ENCODE data around the gene PLBD2. TPM values are rescaled to one million over a fixed set of nuclear protein-coding genes. Genes with fewer than 3 reads are reported as not detected.
"Not testable (repeated sequence)": the region's sequence is repeated elsewhere in the genome, so short reads cannot be mapped to it uniquely, and the experiment has no call there.

PLBD2 gene
- total RNA-seq, 1 experiment from 2014 or later, result 18.8 TPM

DNA sequence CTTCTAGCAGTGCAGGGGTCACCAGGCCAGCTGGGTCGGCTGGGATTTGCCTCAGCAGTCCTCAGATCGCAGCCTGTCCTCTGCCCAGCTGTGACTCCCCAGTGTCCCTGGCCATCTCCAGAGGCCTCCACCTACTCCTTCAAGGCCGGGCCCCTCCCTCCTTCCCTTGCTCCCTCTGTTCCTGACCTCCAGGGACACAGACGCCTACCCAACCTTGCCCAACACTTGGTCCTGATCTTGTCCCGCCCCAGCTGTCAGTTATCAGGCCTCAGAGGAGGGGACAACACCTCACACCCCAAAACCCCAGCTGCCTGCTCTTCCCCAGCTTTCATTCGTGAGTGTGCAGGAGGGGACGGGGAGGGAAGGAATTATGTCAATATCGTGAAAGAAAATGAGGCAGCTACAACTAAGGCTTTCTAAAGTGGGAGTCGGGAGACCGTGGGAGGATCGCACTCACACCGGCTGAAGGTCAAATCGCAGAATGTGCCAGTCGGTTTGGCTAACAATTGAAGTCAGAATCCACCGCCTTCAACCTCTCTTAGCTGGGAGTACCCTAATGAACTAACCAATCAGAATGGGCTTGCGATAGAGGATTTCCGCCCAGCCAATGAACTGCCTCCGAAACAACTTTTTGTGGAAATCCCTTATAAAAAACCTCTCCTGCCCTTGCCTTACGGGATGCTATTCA lies 9.4 kb upstream of the PLBD2 start:
- Histone ChIP-seq H3K27ac (ENCODE audit: low read length) (no peak overlapping the region), H4K20me1 (ENCODE audit: low read length) (no peaks in the 10 kb centered on the region), H3K9ac (ENCODE audit: low read length) (no peak overlapping the region), H3K4me1 (ENCODE audit: insufficient read depth, low read length) (no peaks in the 10 kb centered on the region), H3K36me3 (ENCODE audit: low read depth, low read length) (no peaks in the 10 kb centered on the region), H2AFZ (ENCODE audit: low read length) (no peak overlapping the region), H3K9me3 (ENCODE audit: low read length) (no peaks in the 10 kb centered on the region), H3F3A (ENCODE audit: low read length, unreplicated experiment) (no peaks in the 10 kb centered on the region), H3K79me2 (ENCODE audit: low read length) (no peaks in the 10 kb centered on the region), H3K4me2 (ENCODE audit: low read length) (no peak overlapping the region), H3K4me3 (ENCODE audit: low read length) (no peak overlapping the region), H3K9me2 (replicated peaks; ENCODE audit: low read length) (no peaks in the 10 kb centered on the region), H3K27me3 (ENCODE audit: low read length) (no peaks in the 10 kb centered on the region)
- ChIA-PET CTCF (no interaction called here), POLR2A (ENCODE audit: unreplicated experiment) (interaction anchor here (0.6 kb wide), 1 partner anchor 163 kb away, joined by 3 read pairs; the partner anchor contains the start of gene RITA1)
- no peak for DNase-seq
- no peak for TF ChIP-seq EZH2 (IDR thresholded peaks at IDR 0.05; ENCODE audit: low read length, unreplicated experiment)
- no peak for TF ChIP-seq EZH2phosphoT487 (IDR thresholded peaks at IDR 0.05; ENCODE audit: borderline replicate concordance, low read length)
- TF ChIP-seq, protein P1, sequence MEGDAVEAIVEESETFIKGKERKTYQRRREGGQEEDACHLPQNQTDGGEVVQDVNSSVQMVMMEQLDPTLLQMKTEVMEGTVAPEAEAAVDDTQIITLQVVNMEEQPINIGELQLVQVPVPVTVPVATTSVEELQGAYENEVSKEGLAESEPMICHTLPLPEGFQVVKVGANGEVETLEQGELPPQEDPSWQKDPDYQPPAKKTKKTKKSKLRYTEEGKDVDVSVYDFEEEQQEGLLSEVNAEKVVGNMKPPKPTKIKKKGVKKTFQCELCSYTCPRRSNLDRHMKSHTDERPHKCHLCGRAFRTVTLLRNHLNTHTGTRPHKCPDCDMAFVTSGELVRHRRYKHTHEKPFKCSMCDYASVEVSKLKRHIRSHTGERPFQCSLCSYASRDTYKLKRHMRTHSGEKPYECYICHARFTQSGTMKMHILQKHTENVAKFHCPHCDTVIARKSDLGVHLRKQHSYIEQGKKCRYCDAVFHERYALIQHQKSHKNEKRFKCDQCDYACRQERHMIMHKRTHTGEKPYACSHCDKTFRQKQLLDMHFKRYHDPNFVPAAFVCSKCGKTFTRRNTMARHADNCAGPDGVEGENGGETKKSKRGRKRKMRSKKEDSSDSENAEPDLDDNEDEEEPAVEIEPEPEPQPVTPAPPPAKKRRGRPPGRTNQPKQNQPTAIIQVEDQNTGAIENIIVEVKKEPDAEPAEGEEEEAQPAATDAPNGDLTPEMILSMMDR (conservative IDR thresholded peaks at IDR 0.05; ENCODE audit: low read depth, low read length), result no peak
- intact Hi-C loops (cut with micrococcal nuclease), result no loop called here
- no peak for ATAC-seq
- no TSS peak for BruUV-seq (replicated peaks)

DNA sequence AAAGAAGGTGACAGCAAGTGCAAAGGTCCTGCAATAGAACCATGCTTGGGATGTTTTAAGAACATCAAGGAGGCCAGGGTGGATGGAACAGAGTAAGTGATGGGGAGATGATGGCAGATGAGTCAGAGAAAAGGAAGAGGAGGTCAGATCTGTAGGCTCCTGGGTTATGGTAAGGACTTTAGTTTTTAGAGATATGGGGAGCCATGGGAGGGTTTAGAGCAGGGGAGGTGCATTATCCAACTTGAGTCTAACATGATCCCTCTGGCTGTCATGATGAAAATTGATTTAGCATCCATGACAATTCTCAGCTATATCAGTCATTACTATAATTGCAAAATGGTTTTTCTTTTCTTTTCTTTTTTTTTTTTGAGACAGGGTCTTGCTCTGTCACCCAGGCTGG lies 7.3 kb upstream of the PLBD2 start:
- Histone ChIP-seq H3K9me2 (replicated peaks; ENCODE audit: low read length) (no peaks in the 10 kb centered on the region), H4K20me1 (ENCODE audit: low read length) (no peaks in the 10 kb centered on the region), H3K9ac (ENCODE audit: low read length) (no peak overlapping the region), H3K9me3 (ENCODE audit: low read length) (no peaks in the 10 kb centered on the region), H2AFZ (ENCODE audit: low read length) (no peak overlapping the region), H3K4me2 (ENCODE audit: low read length) (no peak overlapping the region), H3K27ac (ENCODE audit: low read length) (no peak overlapping the region), H3K79me2 (ENCODE audit: low read length) (no peaks in the 10 kb centered on the region), H3K4me1 (ENCODE audit: insufficient read depth, low read length) (no peaks in the 10 kb centered on the region), H3K27me3 (ENCODE audit: low read length) (no peaks in the 10 kb centered on the region), H3K4me3 (ENCODE audit: low read length) (no peak overlapping the region), H3K36me3 (ENCODE audit: low read depth, low read length) (no peaks in the 10 kb centered on the region), H3F3A (ENCODE audit: low read length, unreplicated experiment) (no peaks in the 10 kb centered on the region)
- ChIA-PET POLR2A (ENCODE audit: unreplicated experiment) (no interaction called here), CTCF (no interaction called here)
- intact Hi-C loops (cut with micrococcal nuclease), result no loop called here
- BruUV-seq (replicated peaks), result no TSS peak
- DNase-seq, result no peak
- no peak for ATAC-seq
- no peak for TF ChIP-seq EZH2phosphoT487 (IDR thresholded peaks at IDR 0.05; ENCODE audit: borderline replicate concordance, low read length)
- TF ChIP-seq, protein P1 (conservative IDR thresholded peaks at IDR 0.05; ENCODE audit: low read depth, low read length), result no peak
- no peak for TF ChIP-seq EZH2 (IDR thresholded peaks at IDR 0.05; ENCODE audit: low read length, unreplicated experiment)

DNA sequence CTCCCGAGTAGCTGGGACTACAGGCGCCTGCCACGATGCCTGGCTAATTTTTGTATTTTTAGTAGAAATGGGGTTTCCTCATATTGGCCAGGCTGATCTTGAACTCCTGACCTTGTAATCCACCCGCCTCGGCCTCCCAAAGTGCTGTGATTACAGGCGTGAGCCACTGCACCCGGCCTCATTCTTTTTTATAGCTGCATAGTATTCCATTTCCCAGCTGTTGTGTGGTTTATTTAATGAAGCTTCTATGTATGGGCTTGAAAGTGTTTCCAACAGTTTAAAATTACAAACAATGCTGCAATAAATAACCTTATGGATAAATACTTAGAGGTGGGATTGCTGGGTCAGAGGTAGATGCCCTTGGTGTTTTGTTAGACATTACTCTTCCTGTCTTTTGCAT lies 4.2 kb upstream of the PLBD2 start:
- H3F3A ChIP-seq (ENCODE audit: low read length, unreplicated experiment); H3K27me3 ChIP-seq (ENCODE audit: low read length); H3K79me2 ChIP-seq (ENCODE audit: low read length); H3K4me2 ChIP-seq (ENCODE audit: low read length); H3K9me3 ChIP-seq (ENCODE audit: low read length); H2AFZ ChIP-seq (ENCODE audit: low read length); H3K27ac ChIP-seq (ENCODE audit: low read length); H4K20me1 ChIP-seq (ENCODE audit: low read length); intact Hi-C loops (cut with micrococcal nuclease); ATAC-seq; H3K4me3 ChIP-seq (ENCODE audit: low read length); DNase-seq; BruUV-seq (replicated peaks); POLR2A ChIA-PET (ENCODE audit: unreplicated experiment); H3K9me2 ChIP-seq (replicated peaks; ENCODE audit: low read length); H3K9ac ChIP-seq (ENCODE audit: low read length); H3K4me1 ChIP-seq (ENCODE audit: insufficient read depth, low read length); H3K36me3 ChIP-seq (ENCODE audit: low read depth, low read length): not testable (repeated sequence)
- CTCF ChIA-PET, result interaction anchor here (1.0 kb wide), 1 partner anchor 71 kb away, joined by 3 read pairs; no protein-coding TSS in a partner anchor
